GM21447 (cell line): ENCODE results near the gene PTX3.

ENCODE experiments used
- ATAC-seq: cut with Tn5 transposase; IDR thresholded peaks from one replicate; pipeline ENCODE4 v1.9.1; 2021; ENCODE audit not compliant: unreplicated experiment

Gene PTX3

DNA sequence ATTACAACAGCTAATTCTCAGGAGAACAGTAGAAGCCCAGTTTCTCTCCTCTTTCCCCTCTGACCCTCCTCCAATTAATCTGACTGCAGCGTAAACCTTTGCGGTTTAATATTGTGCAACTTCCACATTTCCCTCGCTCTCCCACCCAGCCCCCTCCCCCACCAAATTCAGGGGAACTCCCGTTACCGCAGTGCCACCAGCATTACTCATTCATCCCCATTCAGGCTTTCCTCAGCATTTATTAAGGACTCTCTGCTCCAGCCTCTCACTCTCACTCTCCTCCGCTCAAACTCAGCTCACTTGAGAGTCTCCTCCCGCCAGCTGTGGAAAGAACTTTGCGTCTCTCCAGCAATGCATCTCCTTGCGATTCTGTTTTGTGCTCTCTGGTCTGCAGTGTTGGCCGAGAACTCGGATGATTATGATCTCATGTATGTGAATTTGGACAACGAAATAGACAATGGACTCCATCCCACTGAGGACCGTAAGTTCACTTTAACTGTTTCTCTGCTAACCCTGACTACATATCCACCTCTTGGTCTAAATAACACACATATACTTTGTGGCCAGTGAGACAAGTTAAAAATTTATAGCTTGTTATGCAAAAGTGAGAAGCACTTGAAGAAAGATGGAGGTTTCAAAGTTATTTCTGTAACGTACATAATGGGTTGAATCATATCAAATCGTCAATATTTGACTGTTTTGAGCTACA is at the start of gene PTX3:
TSS of gene PTX3 (plus strand) at position 268 of the 709 bp plus-strand sequence. CDS start at position 352, 84 bp downstream.
- no peak for ATAC-seq

DNA sequence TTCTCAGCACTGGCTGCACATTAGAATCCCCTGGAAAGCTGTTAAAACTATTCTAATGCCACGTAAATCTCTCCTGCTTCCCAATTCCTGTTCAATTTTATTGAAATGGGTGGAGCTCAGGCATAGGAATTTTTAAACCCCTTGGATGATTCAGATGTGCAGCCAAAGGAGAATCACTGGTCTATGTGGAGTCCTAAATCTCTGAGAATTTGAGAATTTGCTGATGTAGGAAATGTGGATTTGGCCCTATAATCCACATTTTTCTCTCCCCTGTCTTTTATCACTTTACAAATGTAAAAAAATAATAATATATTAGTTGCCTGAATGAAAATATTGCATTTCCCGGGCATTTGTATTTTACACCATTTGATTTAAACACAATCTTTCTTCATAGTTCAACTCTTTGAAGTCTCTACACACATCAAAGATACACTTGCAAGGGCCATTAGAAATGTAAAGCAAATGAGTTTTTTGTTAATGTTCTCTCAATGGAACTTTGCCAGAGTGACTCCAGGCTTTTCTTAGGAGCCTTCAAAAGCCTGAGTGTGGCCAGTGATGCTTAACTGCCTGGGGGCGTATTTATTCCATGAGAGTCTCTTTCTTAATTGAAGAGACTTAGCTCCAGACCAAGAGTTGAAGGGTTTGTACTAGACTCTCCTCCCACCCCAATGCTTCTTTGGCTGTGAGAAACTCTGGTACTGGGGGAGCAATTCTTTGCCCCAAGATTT is 48.8 kb upstream of the PTX3 start:
- no peak for ATAC-seq

DNA sequence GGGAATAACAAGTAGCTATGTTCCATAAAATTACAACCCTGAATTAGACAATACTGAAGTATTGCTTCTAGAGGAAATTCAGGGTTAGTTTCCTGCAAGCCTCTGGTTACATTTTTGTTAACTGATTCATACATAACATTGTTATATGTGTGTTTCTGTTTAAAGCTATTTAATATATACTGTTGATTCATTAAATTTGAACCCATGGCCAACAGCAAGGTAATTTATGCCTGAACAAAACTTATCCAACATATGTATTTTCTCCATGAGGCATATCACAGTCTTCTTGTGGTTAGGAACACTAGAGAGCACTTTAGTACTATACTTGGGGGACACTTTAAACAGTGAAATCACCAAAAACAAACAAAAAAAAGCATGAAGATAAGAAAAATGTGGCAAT is 47.7 kb upstream of the PTX3 start:
- no peak for ATAC-seq

DNA sequence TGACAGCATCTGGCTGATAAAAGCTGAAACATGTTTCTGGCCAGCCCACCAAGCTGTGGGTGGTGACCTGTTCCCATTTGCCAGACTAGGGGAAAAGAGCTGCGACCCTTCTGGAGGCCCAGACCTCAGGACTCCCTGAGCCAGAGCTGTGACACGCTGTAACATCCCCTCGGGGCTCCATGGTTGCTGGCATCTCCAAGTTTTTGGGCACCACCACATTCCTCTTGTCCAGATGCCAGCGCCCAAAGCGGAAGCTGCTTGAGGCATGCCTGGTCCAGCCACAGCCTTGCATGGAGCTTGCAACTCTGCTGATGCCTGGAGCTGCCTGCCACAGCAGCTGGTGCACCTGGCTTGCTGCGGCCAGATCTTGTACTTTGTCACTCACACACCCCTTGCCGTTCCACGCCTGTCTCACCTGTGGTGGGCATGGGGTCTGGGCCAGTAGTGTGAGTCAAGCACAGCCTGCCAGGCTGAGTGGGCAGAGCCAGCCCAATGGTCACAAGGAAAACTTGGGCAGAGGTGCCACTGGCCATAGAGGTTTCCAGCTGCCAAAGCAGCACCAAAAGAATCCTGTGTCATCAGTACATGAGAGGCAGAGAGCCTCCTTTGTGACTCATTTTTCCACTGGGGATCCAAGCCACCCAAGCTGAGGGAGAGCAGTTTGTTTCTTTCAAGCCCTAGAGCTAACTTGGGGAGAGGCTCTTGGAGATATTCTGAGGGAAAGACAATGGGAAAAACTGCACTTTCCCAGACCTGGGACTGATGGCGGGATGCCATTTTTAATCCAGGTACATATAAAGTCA is 45.7 kb upstream of the PTX3 start:
- ATAC-seq = no peak

DNA sequence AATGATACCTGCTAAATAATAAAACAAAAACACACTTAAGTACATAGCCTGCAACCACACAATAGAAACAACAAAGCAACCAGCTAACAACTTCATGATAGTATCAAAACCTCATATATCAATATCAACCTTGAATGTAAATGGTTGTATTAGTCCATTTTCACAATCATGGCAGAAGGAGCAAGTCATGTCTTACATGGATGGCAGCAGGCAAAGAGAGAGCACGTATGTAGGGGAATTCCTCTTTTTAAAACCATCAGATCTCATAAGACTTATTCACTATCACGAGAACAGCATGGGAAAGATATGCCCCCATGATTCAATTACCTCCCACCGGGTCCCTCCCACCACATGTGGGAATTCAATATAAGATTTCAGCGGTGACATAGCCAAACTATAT is 44.5 kb upstream of the PTX3 start:
- ATAC-seq = no peak

DNA sequence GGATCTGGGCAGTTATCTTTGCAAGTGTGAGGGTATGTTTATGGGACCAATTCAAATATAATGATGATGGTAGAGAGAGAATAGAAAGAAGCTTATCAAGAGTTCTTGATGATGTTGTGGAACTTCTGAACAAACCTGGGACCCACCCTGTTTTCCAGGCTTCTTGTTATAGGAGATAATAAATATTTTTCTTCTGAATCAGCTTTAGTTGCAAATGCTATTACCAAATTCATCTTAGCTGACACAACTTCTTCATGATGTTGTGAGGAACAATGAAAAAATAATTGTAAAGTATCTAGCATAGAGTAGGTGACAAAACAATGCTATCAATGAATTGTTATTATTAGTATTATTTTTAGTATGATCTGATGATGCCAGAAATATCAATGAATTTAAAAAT is 43.5 kb upstream of the PTX3 start:
- ATAC-seq = no peak

DNA sequence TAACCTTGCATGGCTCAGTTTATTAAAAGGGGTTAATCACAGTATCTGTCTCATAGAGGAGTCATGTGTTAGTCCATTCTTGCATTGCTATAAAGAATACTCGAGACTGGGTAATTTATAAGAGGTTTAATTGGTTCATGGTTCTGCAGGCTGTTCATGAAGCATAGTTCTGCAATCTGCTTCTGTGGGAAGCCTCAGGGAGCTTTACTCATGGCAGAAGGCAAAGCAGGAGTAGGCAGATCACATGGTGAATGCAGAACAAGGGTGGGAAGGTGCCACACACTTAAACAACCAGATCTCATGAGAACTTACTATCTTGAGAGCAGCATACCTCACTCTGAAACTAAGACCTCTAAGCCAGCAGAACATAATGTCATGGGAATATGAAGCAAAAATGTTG is 42.2 kb upstream of the PTX3 start:
- ATAC-seq = no peak

DNA sequence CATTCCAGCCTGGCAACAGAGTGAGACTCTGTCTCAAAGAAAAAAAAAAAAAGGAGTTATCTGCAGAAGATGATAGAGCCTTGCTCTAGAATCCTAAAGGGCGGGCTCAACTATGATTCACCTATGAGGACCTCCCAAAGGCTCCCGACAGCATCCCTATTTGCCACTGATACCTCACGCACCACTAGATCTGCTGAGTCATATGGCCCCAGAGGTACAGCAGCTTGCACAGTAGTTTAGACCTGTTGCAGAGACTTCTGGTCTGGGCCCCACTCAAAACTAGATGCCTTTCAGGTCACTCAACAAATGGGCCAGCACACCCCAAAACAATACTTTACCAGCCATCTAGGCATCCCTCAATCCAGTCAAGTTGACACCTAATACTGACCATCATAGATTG is 38.1 kb upstream of the PTX3 start:
- no peak for ATAC-seq

DNA sequence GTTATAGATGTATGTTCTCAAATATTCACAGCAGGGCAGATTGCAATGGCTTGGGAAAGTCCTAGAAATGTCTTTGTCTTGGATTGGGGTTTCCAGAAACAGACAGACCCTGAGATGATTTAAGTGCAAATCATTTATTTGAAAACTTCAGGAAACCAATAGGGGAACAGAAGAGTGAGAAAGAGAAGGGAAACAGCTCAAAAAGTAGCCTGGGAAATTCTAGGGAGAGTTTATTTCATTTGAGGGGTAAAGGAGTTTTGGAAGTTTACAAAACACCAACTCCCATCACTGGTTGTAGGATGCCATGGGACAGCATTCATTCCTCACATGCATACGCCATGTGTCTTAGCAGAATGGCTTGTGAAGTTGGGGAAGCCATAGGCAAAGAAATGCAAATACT is 32.3 kb upstream of the PTX3 start:
- ATAC-seq = no peak

DNA sequence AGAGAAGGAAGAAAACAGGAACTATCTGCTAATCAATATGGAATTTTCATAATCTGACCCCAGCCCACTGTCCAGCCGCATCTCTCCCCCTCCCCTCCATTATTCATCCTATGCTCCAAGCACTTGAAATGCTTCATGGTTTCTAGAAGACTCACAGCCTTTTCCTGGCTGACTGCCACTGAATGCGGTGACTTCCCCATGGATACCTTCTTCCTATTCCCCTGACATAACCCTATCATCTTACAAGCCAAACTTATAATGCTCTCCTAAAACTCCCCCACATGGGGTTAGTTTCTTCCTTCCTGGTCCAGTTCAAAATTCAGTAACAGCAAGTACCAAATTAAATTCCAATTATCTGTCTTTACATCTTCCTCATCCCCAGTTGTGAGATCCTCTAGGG is 31.2 kb upstream of the PTX3 start:
- no peak for ATAC-seq

DNA sequence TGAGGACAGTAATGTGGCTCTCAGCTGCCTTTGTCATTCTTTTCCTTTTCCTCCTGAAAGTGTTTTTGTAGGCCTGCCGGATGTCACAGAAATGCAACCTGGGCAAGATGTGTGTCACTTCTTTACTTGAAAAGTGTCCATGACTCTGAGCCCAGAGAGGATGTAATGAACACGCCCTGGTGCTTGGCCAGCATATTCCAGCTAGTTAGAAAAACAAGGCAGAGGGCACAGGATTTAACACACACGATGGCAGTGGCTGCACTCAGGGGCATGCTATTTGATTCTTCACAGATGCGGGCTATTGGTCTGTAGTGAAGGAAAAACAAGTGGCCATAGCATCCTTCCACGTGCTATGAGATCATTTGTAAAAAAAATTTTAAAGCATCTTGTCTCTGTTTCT is 30.3 kb upstream of the PTX3 start:
- ATAC-seq = no peak

DNA sequence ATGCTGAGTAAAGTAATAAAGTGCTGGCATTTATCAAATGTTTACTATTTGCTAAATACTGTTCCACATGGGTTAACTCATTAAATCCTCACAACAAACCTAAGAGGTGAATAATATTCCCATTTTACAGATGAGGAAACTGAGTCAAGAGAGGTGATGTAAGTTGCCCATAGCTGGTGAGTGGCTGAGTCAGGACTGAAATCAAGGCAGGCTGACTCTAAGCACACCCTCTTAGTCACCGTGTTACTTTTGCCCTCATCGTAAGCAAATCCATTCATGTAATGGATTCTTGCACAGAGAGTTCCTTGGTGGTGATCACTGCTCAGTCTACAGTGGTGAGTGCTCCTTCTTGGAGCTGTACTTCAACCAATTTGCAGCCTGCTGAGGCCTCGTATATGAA is 28.9 kb upstream of the PTX3 start:
- no peak for ATAC-seq

DNA sequence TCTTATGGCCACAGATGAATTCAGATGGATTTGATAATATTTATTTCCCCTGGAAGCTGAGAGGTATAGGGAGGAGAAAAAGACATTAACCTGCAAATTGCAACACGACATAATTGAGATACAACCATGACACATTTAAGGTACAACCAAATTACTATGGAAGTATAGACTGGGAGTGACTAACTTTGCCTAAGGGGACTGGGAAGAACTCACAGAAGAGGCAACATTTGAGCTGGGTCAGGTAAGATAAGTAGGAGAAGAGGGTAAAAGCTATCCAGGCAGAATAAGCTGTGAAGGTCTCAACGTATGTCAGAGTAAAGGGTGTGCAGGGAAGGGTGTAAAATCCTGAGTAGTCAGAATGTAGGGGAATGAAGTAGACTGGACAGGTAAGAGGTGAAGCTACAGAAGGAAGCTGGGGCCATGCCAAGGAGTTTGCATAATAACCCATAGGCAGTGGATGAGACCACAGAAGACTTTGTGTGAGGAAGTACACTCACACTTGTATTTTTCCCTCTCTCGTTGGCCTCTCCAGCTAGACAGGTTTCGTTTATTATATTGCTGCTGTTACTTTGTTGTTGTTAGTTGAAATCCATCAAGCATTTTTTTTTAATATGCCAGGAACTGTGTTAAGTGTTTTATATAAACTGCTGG is 28.0 kb upstream of the PTX3 start:
- no peak for ATAC-seq

DNA sequence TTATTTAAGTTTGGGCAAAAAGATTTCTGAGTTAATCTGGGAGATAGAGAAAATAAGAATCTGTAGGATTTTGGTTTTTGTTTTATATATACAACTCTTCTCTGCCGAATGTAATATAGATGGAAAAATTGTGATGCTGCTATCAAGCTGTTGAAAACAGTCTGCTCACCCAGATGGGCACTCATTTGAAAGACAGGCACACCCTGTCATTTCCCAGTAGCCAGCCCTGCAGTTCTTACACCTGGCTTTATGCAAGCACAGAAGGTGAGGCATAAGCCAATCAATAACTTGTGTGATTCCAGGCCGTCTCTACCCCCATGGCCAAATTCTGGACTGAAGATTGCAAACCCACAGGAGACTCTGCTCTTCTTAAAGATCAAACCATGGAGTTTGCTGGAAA is 27.1 kb upstream of the PTX3 start:
- no peak for ATAC-seq

DNA sequence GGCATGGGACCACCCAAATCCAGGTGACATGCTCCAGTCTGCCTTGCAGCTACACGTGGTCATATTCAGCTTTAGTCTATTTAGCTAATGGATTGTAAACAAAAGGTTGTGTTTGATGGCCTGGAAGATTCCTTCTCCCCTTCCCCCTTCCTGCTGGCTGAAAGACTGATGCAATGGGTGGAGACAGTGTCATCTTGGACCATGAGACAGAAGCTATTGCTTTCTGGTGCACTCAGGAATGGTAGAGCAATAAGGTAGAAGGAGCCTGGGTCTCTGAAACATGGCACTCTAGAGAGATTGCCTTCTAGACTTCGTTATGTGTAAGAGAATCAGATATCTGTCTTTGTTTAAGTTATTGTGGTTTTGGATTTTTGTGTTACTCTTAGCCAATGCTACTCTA is 25.7 kb upstream of the PTX3 start:
- no peak for ATAC-seq

DNA sequence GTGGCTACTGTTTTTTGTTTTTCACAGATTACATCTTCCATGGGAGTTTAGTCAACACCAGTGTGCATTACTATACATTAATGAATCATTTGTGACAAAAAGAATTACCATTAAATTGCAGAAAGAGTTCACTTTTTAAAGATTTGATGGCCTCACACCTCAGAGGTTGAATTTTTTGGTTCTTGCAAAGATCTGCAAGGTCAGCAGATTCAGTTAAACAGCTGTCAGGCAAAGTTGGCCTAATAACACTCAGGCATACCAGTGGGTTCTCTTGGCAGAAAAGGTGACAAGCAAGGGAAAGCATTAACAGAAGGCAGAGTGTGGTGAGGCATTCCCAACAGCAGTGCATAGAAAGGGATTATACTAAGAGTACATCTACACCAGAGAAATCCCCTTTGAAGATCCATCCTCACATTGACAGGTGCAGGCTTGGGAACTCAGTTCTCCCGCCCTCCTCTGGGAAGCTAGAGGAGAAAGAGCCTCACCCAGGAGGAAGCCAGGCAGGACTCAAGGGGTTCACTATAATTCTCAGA is 24.3 kb upstream of the PTX3 start:
- ATAC-seq = no peak

DNA sequence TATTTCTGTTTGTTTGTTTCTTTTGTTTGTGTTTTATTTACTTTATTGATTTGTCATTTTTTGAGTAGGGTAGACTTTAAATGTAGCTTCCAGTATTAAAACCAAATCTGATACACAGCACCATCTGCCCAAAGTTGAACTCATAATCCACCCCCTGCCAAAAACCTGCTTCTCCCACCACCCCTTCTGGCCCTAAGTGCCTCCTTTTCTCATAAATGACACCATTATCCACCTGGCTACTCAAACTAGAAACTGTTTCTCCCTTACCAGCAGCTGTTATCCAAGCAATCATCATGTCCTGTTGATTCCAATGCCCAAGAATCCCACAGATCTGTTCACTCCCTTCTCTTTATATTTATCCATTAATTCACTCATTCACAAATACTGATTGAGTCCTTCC is 21.8 kb upstream of the PTX3 start:
- ATAC-seq = no peak

DNA sequence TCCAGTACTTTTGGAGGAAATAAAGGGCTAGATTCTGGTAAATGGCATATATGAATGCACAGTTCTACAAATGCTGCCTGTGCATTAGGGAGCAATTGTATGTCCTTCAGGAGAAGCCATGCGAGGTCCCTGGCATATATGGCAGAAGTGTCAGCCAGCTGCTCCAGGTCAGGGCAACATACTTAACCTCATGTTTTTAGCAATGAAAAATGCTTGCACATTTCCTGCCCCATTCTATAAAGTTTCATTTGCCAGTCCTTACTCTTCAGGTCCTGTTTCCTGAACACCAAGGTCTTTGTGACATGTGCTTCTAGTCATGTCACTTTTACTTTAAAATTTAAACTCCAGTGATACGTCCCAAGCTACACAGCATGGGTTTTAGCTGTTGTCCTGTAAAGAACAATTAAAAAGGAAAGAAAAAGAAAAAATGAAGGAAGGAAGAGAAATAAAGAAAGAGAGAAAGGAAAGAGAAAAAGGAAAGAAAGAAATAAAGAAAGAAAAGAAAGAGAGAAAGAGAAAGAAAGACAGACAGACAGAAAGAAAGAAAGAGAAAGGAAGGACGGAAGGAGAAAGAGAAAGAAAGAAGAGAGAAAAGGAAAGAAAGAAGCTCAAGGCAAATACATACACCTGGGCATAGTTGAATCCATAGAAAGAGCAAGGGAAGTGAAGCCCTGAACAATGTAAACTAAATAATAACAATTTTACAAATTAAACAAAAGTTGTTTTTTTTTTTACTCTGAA is 20.1 kb upstream of the PTX3 start:
- no peak for ATAC-seq

DNA sequence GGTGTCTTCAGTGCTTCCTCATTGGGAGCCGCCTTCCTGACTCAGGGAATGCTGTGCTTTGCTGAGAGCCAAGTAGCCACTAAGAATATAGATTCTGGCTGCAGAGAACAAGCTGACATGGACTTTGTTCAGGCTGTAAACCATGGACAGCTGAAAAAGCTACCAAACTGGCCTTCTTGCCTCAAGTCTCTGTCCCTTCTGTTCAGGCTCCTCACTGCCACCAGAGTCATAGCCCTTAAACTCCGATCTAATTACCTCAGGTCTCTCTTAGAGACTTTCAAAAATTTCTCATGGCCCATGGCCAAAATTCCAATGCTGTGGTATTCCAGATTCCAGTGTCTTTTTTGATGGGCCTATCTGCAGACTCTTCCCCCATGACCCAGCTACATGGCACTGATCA is 19.4 kb upstream of the PTX3 start:
- no peak for ATAC-seq

DNA sequence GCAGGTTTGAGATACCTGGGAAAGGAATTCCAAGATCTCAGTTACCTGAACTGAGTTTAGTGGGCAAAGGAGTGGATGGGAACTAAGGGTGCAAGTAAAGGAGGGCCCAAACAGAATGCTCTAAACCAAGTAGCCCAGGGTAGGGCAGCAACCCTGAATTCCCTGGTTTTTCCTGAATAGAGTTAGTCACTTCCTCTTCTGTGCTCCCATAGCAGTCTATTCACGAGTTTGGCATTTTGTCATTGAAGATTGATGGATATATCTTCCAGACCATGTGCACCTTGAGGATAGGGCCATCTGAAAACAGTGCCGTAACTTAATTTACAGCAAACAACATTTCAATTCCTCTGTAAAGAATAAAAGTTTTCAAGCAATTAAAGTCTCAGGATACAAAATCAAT is 18.5 kb upstream of the PTX3 start:
- no peak for ATAC-seq
